ENCODE results near the gene MYL6. TPM values are rescaled to one million over a fixed set of nuclear protein-coding genes. Genes with fewer than 3 reads are reported as not detected.
A peak's percentile ranks its signal among the peaks of the same experiment; 100 is the strongest.
"Not testable (repeated sequence)": the region's sequence is repeated elsewhere in the genome, so short reads cannot be mapped to it uniquely, and the experiment has no call there.

The MYL6 gene
- polyA plus RNA-seq, 1 experiment: 5,957 TPM

GRCh38 chr12:56190695-56191155, 32.6 kb downstream of the MYL6 start:
- Histone ChIP-seq H3K27me3 (ENCODE audit: control insufficient read depth, insufficient read depth, low read length) (no peaks in the 10 kb centered on the region), H3K4me3 (ENCODE audit: low read depth, low read length) (peak overlapping the region; percentile 88), H3K9me3 (ENCODE audit: control insufficient read depth, insufficient read depth, low read length) (no peaks in the 10 kb centered on the region), H3K27ac (ENCODE audit: low read depth, low read length) (no peak overlapping the region)
- ChIA-PET POLR2A (interaction anchor here (1.3 to 1.4 kb wide), 2 partner anchors 31 to 217 kb away, joined by 5 read pairs; partner anchors contain the start of genes RAB5B and RNF41), CTCF (interaction anchor here (1.2 to 6.2 kb wide), 2 partner anchors 31 to 68 kb away, joined by 3 to 73 read pairs; partner anchors contain the start of gene RNF41)
- no peak for DNase-seq (ENCODE audit: low read depth, low spot score)
- TF ChIP-seq CTCF (IDR thresholded peaks at IDR 0.05; ENCODE audit: low read depth, low read length): no peak

- H3K27ac ChIP-seq (ENCODE audit: low read depth, low read length): no peak overlapping the region
- no peaks in the 10 kb centered on the region for H3K9me3 ChIP-seq (ENCODE audit: control insufficient read depth, insufficient read depth, low read length)
- TF ChIP-seq CTCF (IDR thresholded peaks at IDR 0.05; ENCODE audit: low read depth, low read length): no peak
- ChIA-PET CTCF (interaction anchor here (0.6 to 6.2 kb wide), 10 partner anchors 10 to 313 kb away, joined by 3 to 73 read pairs (median 3); partner anchors contain the start of genes ESYT1 and RNF41), POLR2A (no interaction called here)
- no peak overlapping the region for H3K4me3 ChIP-seq (ENCODE audit: low read depth, low read length)
- H3K27me3 ChIP-seq (ENCODE audit: control insufficient read depth, insufficient read depth, low read length): no peaks in the 10 kb centered on the region
- no peak for DNase-seq (ENCODE audit: low read depth, low spot score)
Observed at GRCh38 chr12:56192582-56192981, 34.4 kb downstream of the MYL6 start.

GRCh38 chr12:56193025-56193578, 34.9 kb downstream of the MYL6 start:
- TF ChIP-seq CTCF (IDR thresholded peaks at IDR 0.05; ENCODE audit: low read depth, low read length): peak; percentile 83
- CTCF ChIA-PET: interaction anchor here (0.6 to 6.2 kb wide), 9 partner anchors 9 to 313 kb away, joined by 3 to 73 read pairs (median 3); partner anchors contain the start of genes ESYT1 and RNF41
- peak; percentile 73 for DNase-seq (ENCODE audit: low read depth, low spot score)
- Histone ChIP-seq H3K27ac (ENCODE audit: low read depth, low read length) (no peak overlapping the region), H3K4me3 (ENCODE audit: low read depth, low read length) (no peak overlapping the region), H3K9me3 (ENCODE audit: control insufficient read depth, insufficient read depth, low read length) (no peaks in the 10 kb centered on the region), H3K27me3 (ENCODE audit: control insufficient read depth, insufficient read depth, low read length) (no peaks in the 10 kb centered on the region)
- POLR2A ChIA-PET: no interaction called here

- H3K4me3 ChIP-seq (ENCODE audit: low read depth, low read length); H3K9me3 ChIP-seq (ENCODE audit: control insufficient read depth, insufficient read depth, low read length); H3K27me3 ChIP-seq (ENCODE audit: control insufficient read depth, insufficient read depth, low read length): not testable (repeated sequence)
- ChIA-PET CTCF (interaction anchor here (0.6 to 1.7 kb wide), 4 partner anchors 11 to 267 kb away, joined by 3 to 4 read pairs (median 4); partner anchors contain the start of gene RNF41), POLR2A (interaction anchor here (0.6 to 2.6 kb wide), 6 partner anchors 9 to 92 kb away, joined by 3 to 30 read pairs (median 4); partner anchors contain the start of genes PA2G4 and RNF41)
- peak; percentile 74 for DNase-seq (ENCODE audit: low read depth, low spot score)
- peak overlapping the region; percentile 49 for H3K27ac ChIP-seq (ENCODE audit: low read depth, low read length)
Observed at GRCh38 chr12:56196818-56197550, 38.8 kb downstream of the MYL6 start.

- TF ChIP-seq CTCF (IDR thresholded peaks at IDR 0.05; ENCODE audit: low read depth, low read length): no peak
- Histone ChIP-seq H3K4me3 (ENCODE audit: low read depth, low read length) (no peak overlapping the region), H3K9me3 (ENCODE audit: control insufficient read depth, insufficient read depth, low read length) (no peaks in the 10 kb centered on the region), H3K27me3 (ENCODE audit: control insufficient read depth, insufficient read depth, low read length) (no peaks in the 10 kb centered on the region), H3K27ac (ENCODE audit: low read depth, low read length) (no peak overlapping the region)
- DNase-seq (ENCODE audit: low read depth, low spot score): no peak
- ChIA-PET POLR2A (interaction anchor here (2.6 kb wide), 1 partner anchor 23 kb away, joined by 30 read pairs; the partner anchor contains the start of gene RNF41), CTCF (interaction anchor here (1.4 to 1.7 kb wide), 2 partner anchors 9 to 13 kb away, joined by 4 to 6 read pairs; partner anchors contain the start of gene SMARCC2)
Observed at GRCh38 chr12:56197921-56198635, 39.9 kb downstream of the MYL6 start.
